GM23338 (cell line): ENCODE results near the gene KCNJ16. TPM values are rescaled to one million over a fixed set of nuclear protein-coding genes. Genes with fewer than 3 reads are reported as not detected.

Experiments used
- ATAC-seq: fragments of 200-7000 bp; cut with Tn5 transposase; 3 replicates; pipeline ENCODE4 v1.9.1; 2020
- DNase-seq: peaks from one replicate; pipeline ENCODE4 v3.0.0-alpha.2; 2015; ENCODE audit warnings: low spot score
- H2AFZ ChIP-seq: fragments of 200-600 bp; sonication (generic); 2 replicates; pipeline ENCODE4 v1.8.0; 2016; ENCODE audit warnings: antibody characterized with exemption, mild to moderate bottlenecking, moderate library complexity
- H3F3A ChIP-seq: fragments of 200-600 bp; sonication (generic); replicated peaks from 2 replicates; pipeline ENCODE4 v1.8.0; 2017; ENCODE audit warnings: antibody characterized with exemption, mixed run types, low read depth
- H3K27ac ChIP-seq: fragments of 200-600 bp; sonication (generic); 2 replicates; pipeline ENCODE4 v1.6.1; 2016; ENCODE audit warnings: low read depth
- H3K27me3 ChIP-seq: fragments of 200-600 bp; sonication (generic); 2 replicates; pipeline ENCODE4 v1.8.0; 2016; ENCODE audit warnings: mild to moderate bottlenecking, mixed run types, moderate library complexity; ENCODE audit not compliant: insufficient read depth
- H3K36me3 ChIP-seq: fragments of 200-600 bp; sonication (generic); 2 replicates; pipeline ENCODE4 v1.8.0; 2016; ENCODE audit warnings: mild to moderate bottlenecking; ENCODE audit not compliant: insufficient read depth
- H3K4me1 ChIP-seq: fragments of 200-600 bp; sonication (generic); 2 replicates; pipeline ENCODE4 v1.8.0; 2016; ENCODE audit warnings: mild to moderate bottlenecking, moderate library complexity; ENCODE audit not compliant: insufficient read depth
- H3K4me2 ChIP-seq: fragments of 200-600 bp; sonication (generic); 2 replicates; pipeline ENCODE4 v1.7.1; 2017; ENCODE audit warnings: mixed run types
- H3K4me3 ChIP-seq: fragments of 200-600 bp; sonication (generic); 2 replicates; pipeline ENCODE4 v1.6.1; 2016; ENCODE audit warnings: mixed run types
- H3K79me2 ChIP-seq: fragments of 200-600 bp; sonication (generic); replicated peaks from 2 replicates; pipeline ENCODE4 v1.8.0; 2017; ENCODE audit warnings: mild to moderate bottlenecking; ENCODE audit not compliant: insufficient read depth
- H3K9me2 ChIP-seq: fragments of 200-600 bp; sonication (generic); 2 replicates; pipeline ENCODE4 v1.8.0; 2017; ENCODE audit not compliant: insufficient read depth
- H4K20me1 ChIP-seq: fragments of 200-600 bp; sonication (generic); replicated peaks from 2 replicates; pipeline ENCODE4 v1.8.0; 2017; ENCODE audit warnings: mild to moderate bottlenecking; ENCODE audit not compliant: insufficient read depth
- H3K27ac Mint-ChIP-seq: 2 replicates; pipeline ENCODE4 v1.8.0; 2020; ENCODE audit warnings: inconsistent platforms, mild to moderate bottlenecking, moderate library complexity, mixed read lengths
- H3K27me3 Mint-ChIP-seq: 3 replicates; pipeline ENCODE4 v1.8.0; 2022; ENCODE audit warnings: low read depth, mild to moderate bottlenecking, moderate library complexity, mixed read lengths, inconsistent platforms; ENCODE audit not compliant: insufficient read depth, poor library complexity
- H3K36me3 Mint-ChIP-seq: 3 replicates; pipeline ENCODE4 v1.8.0; 2021; ENCODE audit warnings: low read depth, mild to moderate bottlenecking, inconsistent platforms, moderate library complexity, mixed read lengths
- H3K4me1 Mint-ChIP-seq: 3 replicates; pipeline ENCODE4 v1.8.0; 2020; ENCODE audit warnings: mild to moderate bottlenecking, inconsistent platforms, mixed read lengths
- H3K4me3 Mint-ChIP-seq: 3 replicates; pipeline ENCODE4 v1.8.0; 2021; ENCODE audit warnings: moderate library complexity, mild to moderate bottlenecking, inconsistent platforms, mixed read lengths
- H3K9me3 Mint-ChIP-seq: 3 replicates; pipeline ENCODE4 v1.8.0; 2020; ENCODE audit warnings: moderate library complexity, mild to moderate bottlenecking, inconsistent platforms, mixed read lengths
- CREB1 ChIP-seq: fragments of 250-450 bp; sonication (Bioruptor Pico); IDR thresholded peaks from 2 replicates; pipeline ENCODE4 v1.5.0; 2020; ENCODE audit warnings: low read depth, mild to moderate bottlenecking, moderate library complexity
- EZH2 ChIP-seq: fragments of 200-600 bp; sonication (generic); IDR thresholded peaks from one replicate; pipeline ENCODE4 v1.8.0; 2017; ENCODE audit warnings: antibody characterized with exemption, mild to moderate bottlenecking, low read depth; ENCODE audit not compliant: unreplicated experiment
- EZH2phosphoT487 ChIP-seq: fragments of 200-600 bp; sonication (generic); IDR thresholded peaks from one replicate; pipeline ENCODE4 v1.8.1; 2018; ENCODE audit warnings: antibody characterized with exemption; ENCODE audit not compliant: unreplicated experiment
- JUNB ChIP-seq: IDR thresholded peaks from one replicate; pipeline ENCODE4 v1.6.1; 2016; ENCODE audit warnings: antibody characterized with exemption; ENCODE audit not compliant: unreplicated experiment
- NANOG ChIP-seq: IDR thresholded peaks from 2 replicates; pipeline ENCODE4 v1.6.1; 2016; ENCODE audit warnings: antibody characterized with exemption, borderline replicate concordance
- POLR2AphosphoS5 ChIP-seq: IDR thresholded peaks from 2 replicates; pipeline ENCODE4 v1.6.1; 2016; ENCODE audit warnings: antibody characterized with exemption, low read depth
- STAT1 ChIP-seq: IDR thresholded peaks from one replicate; pipeline ENCODE4 v1.6.1; 2016; ENCODE audit warnings: antibody characterized with exemption; ENCODE audit not compliant: unreplicated experiment
- ZNF114 ChIP-seq: fragments of 250-450 bp; sonication (Bioruptor Pico); IDR thresholded peaks from 2 replicates; pipeline ENCODE4 v1.5.0; 2020; ENCODE audit warnings: mild to moderate bottlenecking, moderate library complexity
- ZNF331 ChIP-seq: fragments of 250-450 bp; sonication (Bioruptor Pico); IDR thresholded peaks from 2 replicates; pipeline ENCODE4 v1.5.0; 2020; ENCODE audit warnings: low read depth, mild to moderate bottlenecking, moderate library complexity
- polyA plus RNA-seq: library from polyadenylated mRNA; unstranded; fragments of >200 nt; fragmentation: Nextera tagmentation; extraction: Ambion mirVana; gene quantifications from 2 replicates; pipeline ENCODE4 v1.2.1, GENCODE V29; 2016
- total RNA-seq: library from RNA; depleted of rRNA; stranded (reverse); fragments of >200 nt; shearing (Covaris generic); gene quantifications from 2 replicates; pipeline ENCODE4 v1.2.3, GENCODE V29; 2014
- TF ChIP-seq, protein P1 (sequence below): fragments of 250-450 bp; sonication (Bioruptor Pico); IDR thresholded peaks from 2 replicates; pipeline ENCODE4 v1.5.0; 2020; ENCODE audit warnings: mild to moderate bottlenecking, moderate library complexity

Gene KCNJ16
- total and polyA plus RNA-seq, 2 experiments from 2014 or later = not detected

DNA sequence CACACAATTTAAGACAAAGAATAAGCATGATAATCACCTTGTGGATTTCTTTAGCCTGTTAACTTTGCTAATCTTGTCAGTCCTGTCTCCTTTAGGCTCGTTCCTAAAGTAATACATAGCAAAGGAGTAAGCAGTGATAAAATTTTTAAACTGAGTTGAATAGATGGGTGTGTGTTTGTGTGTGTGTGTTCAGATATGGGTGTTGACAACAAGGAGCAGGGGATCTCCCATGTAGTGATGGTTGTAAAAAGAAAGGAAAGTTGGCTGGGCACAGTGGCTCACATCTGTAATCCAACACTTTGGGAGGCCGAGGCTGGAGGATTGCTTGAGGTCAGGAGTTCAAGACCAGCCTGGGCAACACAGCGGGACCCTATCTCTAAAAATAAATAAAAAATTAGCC lies 49.7 kb downstream of the KCNJ16 start (continued):
- TF ChIP-seq, protein P1, sequence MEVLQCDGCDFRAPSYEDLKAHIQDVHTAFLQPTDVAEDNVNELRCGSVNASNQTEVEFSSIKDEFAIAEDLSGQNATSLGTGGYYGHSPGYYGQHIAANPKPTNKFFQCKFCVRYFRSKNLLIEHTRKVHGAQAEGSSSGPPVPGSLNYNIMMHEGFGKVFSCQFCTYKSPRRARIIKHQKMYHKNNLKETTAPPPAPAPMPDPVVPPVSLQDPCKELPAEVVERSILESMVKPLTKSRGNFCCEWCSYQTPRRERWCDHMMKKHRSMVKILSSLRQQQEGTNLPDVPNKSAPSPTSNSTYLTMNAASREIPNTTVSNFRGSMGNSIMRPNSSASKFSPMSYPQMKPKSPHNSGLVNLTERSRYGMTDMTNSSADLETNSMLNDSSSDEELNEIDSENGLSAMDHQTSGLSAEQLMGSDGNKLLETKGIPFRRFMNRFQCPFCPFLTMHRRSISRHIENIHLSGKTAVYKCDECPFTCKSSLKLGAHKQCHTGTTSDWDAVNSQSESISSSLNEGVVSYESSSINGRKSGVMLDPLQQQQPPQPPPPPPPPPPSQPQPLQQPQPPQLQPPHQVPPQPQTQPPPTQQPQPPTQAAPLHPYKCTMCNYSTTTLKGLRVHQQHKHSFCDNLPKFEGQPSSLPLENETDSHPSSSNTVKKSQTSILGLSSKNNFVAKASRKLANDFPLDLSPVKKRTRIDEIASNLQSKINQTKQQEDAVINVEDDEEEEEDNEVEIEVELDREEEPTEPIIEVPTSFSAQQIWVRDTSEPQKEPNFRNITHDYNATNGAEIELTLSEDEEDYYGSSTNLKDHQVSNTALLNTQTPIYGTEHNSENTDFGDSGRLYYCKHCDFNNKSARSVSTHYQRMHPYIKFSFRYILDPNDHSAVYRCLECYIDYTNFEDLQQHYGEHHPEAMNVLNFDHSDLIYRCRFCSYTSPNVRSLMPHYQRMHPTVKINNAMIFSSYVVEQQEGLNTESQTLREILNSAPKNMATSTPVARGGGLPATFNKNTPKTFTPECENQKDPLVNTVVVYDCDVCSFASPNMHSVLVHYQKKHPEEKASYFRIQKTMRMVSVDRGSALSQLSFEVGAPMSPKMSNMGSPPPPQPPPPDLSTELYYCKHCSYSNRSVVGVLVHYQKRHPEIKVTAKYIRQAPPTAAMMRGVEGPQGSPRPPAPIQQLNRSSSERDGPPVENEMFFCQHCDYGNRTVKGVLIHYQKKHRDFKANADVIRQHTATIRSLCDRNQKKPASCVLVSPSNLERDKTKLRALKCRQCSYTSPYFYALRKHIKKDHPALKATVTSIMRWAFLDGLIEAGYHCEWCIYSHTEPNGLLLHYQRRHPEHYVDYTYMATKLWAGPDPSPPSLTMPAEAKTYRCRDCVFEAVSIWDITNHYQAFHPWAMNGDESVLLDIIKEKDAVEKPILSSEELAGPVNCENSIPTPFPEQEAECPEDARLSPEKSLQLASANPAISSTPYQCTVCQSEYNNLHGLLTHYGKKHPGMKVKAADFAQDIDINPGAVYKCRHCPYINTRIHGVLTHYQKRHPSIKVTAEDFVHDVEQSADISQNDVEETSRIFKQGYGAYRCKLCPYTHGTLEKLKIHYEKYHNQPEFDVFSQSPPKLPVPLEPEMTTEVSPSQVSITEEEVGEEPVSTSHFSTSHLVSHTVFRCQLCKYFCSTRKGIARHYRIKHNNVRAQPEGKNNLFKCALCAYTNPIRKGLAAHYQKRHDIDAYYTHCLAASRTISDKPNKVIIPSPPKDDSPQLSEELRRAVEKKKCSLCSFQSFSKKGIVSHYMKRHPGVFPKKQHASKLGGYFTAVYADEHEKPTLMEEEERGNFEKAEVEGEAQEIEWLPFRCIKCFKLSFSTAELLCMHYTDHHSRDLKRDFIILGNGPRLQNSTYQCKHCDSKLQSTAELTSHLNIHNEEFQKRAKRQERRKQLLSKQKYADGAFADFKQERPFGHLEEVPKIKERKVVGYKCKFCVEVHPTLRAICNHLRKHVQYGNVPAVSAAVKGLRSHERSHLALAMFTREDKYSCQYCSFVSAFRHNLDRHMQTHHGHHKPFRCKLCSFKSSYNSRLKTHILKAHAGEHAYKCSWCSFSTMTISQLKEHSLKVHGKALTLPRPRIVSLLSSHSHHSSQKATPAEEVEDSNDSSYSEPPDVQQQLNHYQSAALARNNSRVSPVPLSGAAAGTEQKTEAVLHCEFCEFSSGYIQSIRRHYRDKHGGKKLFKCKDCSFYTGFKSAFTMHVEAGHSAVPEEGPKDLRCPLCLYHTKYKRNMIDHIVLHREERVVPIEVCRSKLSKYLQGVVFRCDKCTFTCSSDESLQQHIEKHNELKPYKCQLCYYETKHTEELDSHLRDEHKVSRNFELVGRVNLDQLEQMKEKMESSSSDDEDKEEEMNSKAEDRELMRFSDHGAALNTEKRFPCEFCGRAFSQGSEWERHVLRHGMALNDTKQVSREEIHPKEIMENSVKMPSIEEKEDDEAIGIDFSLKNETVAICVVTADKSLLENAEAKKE (CRISPR knock-in tag) = no peak

GRCh38 chr17:70127221-70127873 lies 52.3 kb downstream of the KCNJ16 start:
- Histone ChIP-seq H3K27ac (no peak overlapping the region), H3K36me3 (no peaks in the 10 kb centered on the region), H3F3A (no peaks in the 10 kb centered on the region), H3K4me1 (no peaks in the 10 kb centered on the region), H3K27me3 (no peaks in the 10 kb centered on the region), H3K4me3 (no peak overlapping the region), H2AFZ (peak overlapping the region; percentile 21; the same call in 1 of the 2 replicates), H3K79me2 (no peaks in the 10 kb centered on the region), H3K4me2 (no peak overlapping the region), H3K9me2 (peaks cover 7% of the 10 kb centered on the region), H4K20me1 (no peaks in the 10 kb centered on the region)
- no peak overlapping the region for H3K27ac Mint-ChIP-seq
- ATAC-seq = no peak
- H3K27me3 Mint-ChIP-seq = no peaks in the 10 kb centered on the region
- H3K36me3 Mint-ChIP-seq = no peaks in the 10 kb centered on the region; the same call in 2 of the 3 replicates
- H3K9me3 Mint-ChIP-seq = no peaks in the 10 kb centered on the region; the same call in 2 of the 3 replicates
- no peak overlapping the region for H3K4me3 Mint-ChIP-seq
- DNase-seq = peak; percentile 12
- peaks cover 7% of the 10 kb centered on the region for H3K4me1 Mint-ChIP-seq
- no peak for TF ChIP-seq ZNF331 (CRISPR knock-in tag)
- TF ChIP-seq, protein P1 (CRISPR knock-in tag) = no peak
- no peak for TF ChIP-seq STAT1
- no peak for TF ChIP-seq EZH2phosphoT487
- no peak for TF ChIP-seq POLR2AphosphoS5
- TF ChIP-seq NANOG = no peak
- no peak for TF ChIP-seq JUNB
- TF ChIP-seq EZH2 = no peak
- no peak for TF ChIP-seq ZNF114 (CRISPR knock-in tag)
- TF ChIP-seq CREB1 (CRISPR knock-in tag) = no peak
